22Rv1 (cell line): ENCODE measurements around the gene STAMBP.

Experiments
- CTCF ChIP-seq: fragments of 450-650 bp; IDR thresholded peaks from 2 replicates; pipeline ENCODE4 v1.5.1; 2017; ENCODE audit warnings: mild to moderate bottlenecking
- ZFX ChIP-seq: fragments of 450-650 bp; IDR thresholded peaks from 2 replicates; pipeline ENCODE4 v1.6.1; 2017; ENCODE audit warnings: antibody characterized with exemption, borderline replicate concordance

GRCh38 chr2:73891276-73891901 lies 62.6 kb downstream of the STAMBP start:
- TF ChIP-seq CTCF, result no peak
- TF ChIP-seq ZFX, result no peak
